ENCODE results near the gene CA7. TPM values are rescaled to one million over a fixed set of nuclear protein-coding genes. Genes with fewer than 3 reads are reported as not detected.

CA7 gene
- total and polyA plus RNA-seq, 2 experiments from 2014 or later: 0.65 TPM; not detected in 1

DNA sequence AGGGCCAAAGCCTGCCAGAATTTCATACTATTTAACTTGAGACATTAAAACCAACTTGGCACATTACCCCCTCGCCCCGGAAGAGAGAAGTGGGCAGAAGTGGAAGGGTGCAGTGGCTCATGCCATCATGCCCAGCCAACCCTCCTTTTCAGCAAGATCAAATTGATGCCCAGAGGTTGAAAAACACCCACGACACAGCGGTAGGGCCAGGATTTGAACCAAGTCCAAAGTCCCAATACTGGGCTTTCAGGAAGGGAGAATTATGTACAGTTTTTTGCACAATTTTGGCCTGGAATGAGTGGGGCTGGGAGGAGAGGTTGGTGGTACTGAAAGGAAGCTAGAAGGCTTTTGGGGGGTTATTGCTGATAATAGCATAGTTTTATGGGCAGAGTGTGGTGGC is 47.1 kb downstream of the CA7 start:
- Histone ChIP-seq H2AFZ (no peak overlapping the region), H3F3A (ENCODE audit: insufficient read depth) (peaks cover 12% of the 10 kb centered on the region; the same call in 1 of the 2 replicates), H3K9me3 (ENCODE audit: low read depth) (no peaks in the 10 kb centered on the region), H3K4me3 (no peak overlapping the region), H3K36me3 (ENCODE audit: low read depth) (no peaks in the 10 kb centered on the region), H3K79me2 (ENCODE audit: insufficient read depth) (peaks cover 8% of the 10 kb centered on the region; the same call in 1 of the 2 replicates), H3K9me2 (ENCODE audit: insufficient read depth) (no peaks in the 10 kb centered on the region), H3K27me3 (replicated peaks; ENCODE audit: insufficient read depth) (no peaks in the 10 kb centered on the region), H3K9ac (no peak overlapping the region), H4K20me1 (ENCODE audit: insufficient read depth) (no peaks in the 10 kb centered on the region), H3K27ac (no peak overlapping the region), H3K4me2 (ENCODE audit: unreplicated experiment) (no peak overlapping the region), H3K4me1 (ENCODE audit: insufficient read depth) (peaks cover 11% of the 10 kb centered on the region)
- TF ChIP-seq EZH2phosphoT487 (IDR thresholded peaks at IDR 0.05; ENCODE audit: insufficient read depth, low read depth) (no peak), EZH2 (IDR thresholded peaks at IDR 0.05; ENCODE audit: insufficient read depth, poor library complexity, severe bottlenecking) (no peak)
- 83 to 87% methylated on average over 4 of the region's 4 CpGs for WGBS, 2 experiments (ENCODE audit: low coverage in 1 of 2, low lambda C conversion rate in 2 of 2, missing lambda C conversion rate in 2 of 2)
- no peak for DNase-seq
- in situ Hi-C loops (cut with MboI): no loop called here

DNA sequence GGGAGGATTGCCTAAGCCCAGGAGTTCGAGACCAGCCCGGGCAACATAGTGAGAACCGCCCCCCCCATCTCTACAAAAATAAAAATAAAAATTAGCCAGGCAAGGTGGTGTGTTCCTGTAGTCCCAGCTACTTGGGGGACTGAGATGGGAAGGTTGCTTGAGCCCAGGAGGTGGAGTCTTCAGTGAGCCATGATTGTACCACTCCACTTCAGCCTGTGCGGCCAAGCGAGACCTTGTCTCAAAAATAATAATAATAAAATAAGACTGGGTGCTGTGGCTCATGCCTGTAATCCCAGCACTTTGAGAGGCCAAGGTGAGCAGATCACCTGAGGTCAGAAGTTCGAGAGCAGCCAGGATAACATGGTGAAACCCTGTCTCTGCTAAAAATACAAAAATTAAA is 47.6 kb downstream of the CA7 start:
- DNase-seq: no peak
- no peaks in the 10 kb centered on the region for H3K9me3 ChIP-seq (ENCODE audit: low read depth)
- H3F3A ChIP-seq (ENCODE audit: insufficient read depth): peaks cover 8% of the 10 kb centered on the region; the same call in 1 of the 2 replicates
- H3K4me3 ChIP-seq: no peak overlapping the region
- in situ Hi-C loops (cut with MboI): no loop called here
- H3K27ac ChIP-seq: no peak overlapping the region
- no peak overlapping the region for H3K9ac ChIP-seq
- H3K4me1 ChIP-seq (ENCODE audit: insufficient read depth): peaks cover 7% of the 10 kb centered on the region; the same call in 1 of the 2 replicates
- H3K27me3 ChIP-seq (replicated peaks; ENCODE audit: insufficient read depth): no peaks in the 10 kb centered on the region
- no peak overlapping the region for H3K4me2 ChIP-seq (ENCODE audit: unreplicated experiment)
- no peak for TF ChIP-seq EZH2 (IDR thresholded peaks at IDR 0.05; ENCODE audit: insufficient read depth, poor library complexity, severe bottlenecking)
- TF ChIP-seq EZH2phosphoT487 (IDR thresholded peaks at IDR 0.05; ENCODE audit: insufficient read depth, low read depth): no peak
- no peaks in the 10 kb centered on the region for H4K20me1 ChIP-seq (ENCODE audit: insufficient read depth)
- H3K79me2 ChIP-seq (ENCODE audit: insufficient read depth): peaks cover 8% of the 10 kb centered on the region; the same call in 1 of the 2 replicates
- no peaks in the 10 kb centered on the region for H3K9me2 ChIP-seq (ENCODE audit: insufficient read depth)
- no peaks in the 10 kb centered on the region for H3K36me3 ChIP-seq (ENCODE audit: low read depth)
- WGBS, 2 experiments (ENCODE audit: low coverage in 1 of 2, low lambda C conversion rate in 2 of 2, missing lambda C conversion rate in 2 of 2): 90 to 93% methylated on average over 6 of the region's 6 CpGs
- no peak overlapping the region for H2AFZ ChIP-seq

DNA sequence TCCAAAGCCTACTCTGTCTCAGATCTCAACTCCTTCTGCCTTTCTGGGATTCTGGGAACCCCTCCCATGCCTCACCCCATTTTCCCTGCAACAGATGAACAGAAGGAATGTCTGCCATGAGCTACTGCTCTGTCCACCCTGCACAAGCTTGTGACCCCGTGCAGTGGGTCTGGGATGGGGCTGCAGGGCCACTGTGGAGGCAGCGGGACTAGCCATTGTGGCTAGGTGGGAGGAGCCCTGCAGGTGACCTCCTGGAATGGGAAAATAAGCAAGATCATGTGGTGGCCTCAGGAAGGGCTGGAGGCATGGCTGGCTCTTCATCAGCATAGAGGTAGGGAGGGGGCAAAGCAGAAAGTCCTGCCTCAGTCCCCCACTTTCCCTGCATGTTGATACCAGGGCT is 49.8 kb downstream of the CA7 start:
- in situ Hi-C loops (cut with MboI): no loop called here
- WGBS, 2 experiments (ENCODE audit: low coverage in 1 of 2, low lambda C conversion rate in 2 of 2, missing lambda C conversion rate in 2 of 2): 66 to 76% methylated on average over 2 of the region's 2 CpGs

DNA sequence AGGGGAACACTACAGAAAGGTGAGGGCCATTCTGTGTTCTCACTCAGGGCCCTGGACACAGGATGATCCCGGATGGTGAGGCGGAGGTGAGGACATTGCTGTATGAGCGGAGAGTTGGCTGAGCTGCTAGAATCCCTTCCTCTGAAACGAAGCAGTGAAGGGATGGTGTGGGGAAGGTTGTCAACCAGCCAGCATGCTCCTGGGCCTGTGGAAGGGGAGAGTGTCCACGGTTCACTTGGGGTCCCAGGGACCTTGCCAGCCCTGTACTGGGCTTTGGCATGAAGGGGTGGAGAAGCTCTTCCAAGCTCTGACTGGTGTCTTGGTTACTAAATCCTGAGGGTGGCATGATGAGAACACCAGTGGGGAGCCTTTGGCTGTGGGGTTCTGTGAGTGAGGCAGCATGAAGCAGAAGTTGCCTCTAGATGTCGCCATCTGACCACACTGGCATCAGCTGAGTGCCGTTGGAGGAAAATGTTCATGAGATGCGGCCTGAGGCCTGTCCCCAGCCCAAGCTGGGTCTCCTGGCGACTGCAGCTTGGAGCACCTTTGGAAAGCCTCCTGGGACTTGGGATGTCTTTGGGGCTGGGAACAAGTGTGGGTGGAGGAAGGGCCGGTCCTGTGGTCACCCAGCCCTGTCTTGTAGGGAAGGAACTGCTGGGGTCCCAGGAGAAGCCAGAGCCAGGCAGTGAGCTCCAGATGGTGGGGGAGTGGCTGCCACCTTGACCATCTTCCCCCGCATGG is 50.9 kb downstream of the CA7 start:
- 33 to 46% methylated on average over 10 to 11 of the region's 11 CpGs for WGBS, 2 experiments (ENCODE audit: low coverage in 1 of 2, low lambda C conversion rate in 2 of 2, missing lambda C conversion rate in 2 of 2)
- in situ Hi-C loops (cut with MboI): no loop called here

More for the DNA sequence above, 49.8 kb downstream of the CA7 start:
- Histone ChIP-seq H3K4me3 (no peak overlapping the region), H3K4me2 (ENCODE audit: unreplicated experiment) (no peak overlapping the region), H4K20me1 (ENCODE audit: insufficient read depth) (no peaks in the 10 kb centered on the region), H3F3A (ENCODE audit: insufficient read depth) (no peaks in the 10 kb centered on the region), H3K9me2 (ENCODE audit: insufficient read depth) (no peaks in the 10 kb centered on the region), H3K4me1 (ENCODE audit: insufficient read depth) (no peaks in the 10 kb centered on the region), H3K9me3 (ENCODE audit: low read depth) (no peaks in the 10 kb centered on the region), H3K27ac (no peak overlapping the region), H3K27me3 (replicated peaks; ENCODE audit: insufficient read depth) (no peaks in the 10 kb centered on the region), H3K9ac (no peak overlapping the region), H2AFZ (no peak overlapping the region), H3K36me3 (ENCODE audit: low read depth) (no peaks in the 10 kb centered on the region), H3K79me2 (ENCODE audit: insufficient read depth) (no peaks in the 10 kb centered on the region)
- no peak for TF ChIP-seq EZH2phosphoT487 (IDR thresholded peaks at IDR 0.05; ENCODE audit: insufficient read depth, low read depth)
- TF ChIP-seq EZH2 (IDR thresholded peaks at IDR 0.05; ENCODE audit: insufficient read depth, poor library complexity, severe bottlenecking): no peak
- DNase-seq: no peak

More for the DNA sequence above, 50.9 kb downstream of the CA7 start:
- TF ChIP-seq EZH2 (IDR thresholded peaks at IDR 0.05; ENCODE audit: insufficient read depth, poor library complexity, severe bottlenecking) (no peak), EZH2phosphoT487 (IDR thresholded peaks at IDR 0.05; ENCODE audit: insufficient read depth, low read depth) (no peak)
- no peak overlapping the region for H3K4me3 ChIP-seq
- peaks cover 6% of the 10 kb centered on the region for H3K4me1 ChIP-seq (ENCODE audit: insufficient read depth)
- H4K20me1 ChIP-seq (ENCODE audit: insufficient read depth): no peaks in the 10 kb centered on the region
- no peaks in the 10 kb centered on the region for H3K36me3 ChIP-seq (ENCODE audit: low read depth)
- no peaks in the 10 kb centered on the region for H3F3A ChIP-seq (ENCODE audit: insufficient read depth)
- H3K27me3 ChIP-seq (replicated peaks; ENCODE audit: insufficient read depth): no peaks in the 10 kb centered on the region
- peak; percentile 85 for DNase-seq
- H3K4me2 ChIP-seq (ENCODE audit: unreplicated experiment): no peak overlapping the region
- H3K9me2 ChIP-seq (ENCODE audit: insufficient read depth): no peaks in the 10 kb centered on the region
- no peaks in the 10 kb centered on the region for H3K9me3 ChIP-seq (ENCODE audit: low read depth)
- H3K9ac ChIP-seq: no peak overlapping the region
- H2AFZ ChIP-seq: no peak overlapping the region
- no peaks in the 10 kb centered on the region for H3K79me2 ChIP-seq (ENCODE audit: insufficient read depth)
- no peak overlapping the region for H3K27ac ChIP-seq
